B cell (primary cell): ENCODE results near the gene FRMD4A. TPM values are rescaled to one million over a fixed set of nuclear protein-coding genes. Genes with fewer than 3 reads are reported as not detected.

Experiments used
- ATAC-seq: fragments of 200-7000 bp; cut with Tn5 transposase; one replicate; pipeline ENCODE4 v1.10.0; 2021; ENCODE audit warnings: low read depth, mild to moderate bottlenecking, moderate number of reproducible peaks, moderate library complexity
- CTCF ChIA-PET: fragments of 350-600 bp; sonication (Branson Sonifier 250); formaldehyde crosslinking; loops from one replicate; lab custom pipeline; 2021; ENCODE audit warnings: antibody characterized with exemption, inconsistent platforms; lab: Charles Lee
- POLR2A ChIA-PET: fragments of 350-600 bp; sonication (Branson Sonifier 250); formaldehyde crosslinking; loops from one replicate; lab custom pipeline; 2021; ENCODE audit warnings: antibody characterized with exemption; lab: Charles Lee
- DNase-seq: peaks from one replicate; pipeline ENCODE4 v3.0.0; 2013
- H2AFZ ChIP-seq: 2 replicates; pipeline ENCODE4 v1.6.1; 2012; ENCODE audit warnings: mild to moderate bottlenecking, low read depth, low read length; ENCODE audit not compliant: insufficient read depth, poor library complexity, severe bottlenecking
- H3K27ac ChIP-seq, 2 donors: 1 replicate in 1 of 2; 2 replicates in 1 of 2; pipeline ENCODE4 v1.5.1; 2012 to 2013; ENCODE audit warnings: low read length in 2 of 2, mild to moderate bottlenecking in 2 of 2, moderate library complexity in 1 of 2
- H3K27me3 ChIP-seq, 4 experiments: fragments of 200-600 bp in 1 of 4; sonication (generic) in 1 of 4; replicated peaks in 1 of 4; 1 replicate in 2 of 4; 2 replicates in 2 of 4; pipeline versions ENCODE4 v1.6.1 to v1.7.0; 2013 to 2016; ENCODE audit warnings: low read length in 3 of 4, mild to moderate bottlenecking in 2 of 4, mixed read lengths in 1 of 4, moderate library complexity in 1 of 4; ENCODE audit not compliant: insufficient read depth in 4 of 4, control insufficient read depth in 3 of 4; ENCODE audit errors: control extremely low read depth in 1 of 4
- H3K36me3 ChIP-seq, 2 experiments: replicated peaks in 1 of 2; 1 replicate in 1 of 2; 2 replicates in 1 of 2; pipeline versions ENCODE4 v1.6.1 to v1.7.1; 2013; ENCODE audit warnings: low read length in 1 of 2; ENCODE audit not compliant: insufficient read depth in 2 of 2, control insufficient read depth in 1 of 2; ENCODE audit errors: control extremely low read depth in 1 of 2, extremely low read depth in 1 of 2
- H3K4me1 ChIP-seq, 2 donors: fragments of 200-600 bp in 1 of 2; sonication (generic) in 1 of 2; 1 replicate in 1 of 2; 2 replicates in 1 of 2; pipeline versions ENCODE4 v1.5.1 to v1.6.1; 2013 to 2017; ENCODE audit warnings: low read length in 2 of 2; ENCODE audit not compliant: control insufficient read depth in 2 of 2, insufficient read depth in 2 of 2
- H3K4me2 ChIP-seq: replicated peaks from 2 replicates; pipeline ENCODE3; 2012; ENCODE audit warnings: mild to moderate bottlenecking, low read depth, low read length; ENCODE audit not compliant: poor library complexity, severe bottlenecking
- H3K4me3 ChIP-seq, 5 experiments: fragments of 200-600 bp in 1 of 5; sonication (generic) in 1 of 5; 1 replicate in 3 of 5; 2 replicates in 2 of 5; pipeline versions ENCODE4 v1.5.1 to v1.7.0; 2011 to 2016; ENCODE audit warnings: low read length in 4 of 5, mild to moderate bottlenecking in 4 of 5, low read depth in 2 of 5, control low read depth in 1 of 5, moderate library complexity in 1 of 5; ENCODE audit not compliant: insufficient read depth in 1 of 5; ENCODE audit errors: control extremely low read depth in 1 of 5, extremely low read depth in 1 of 5
- H3K79me2 ChIP-seq: fragments of 200-600 bp; sonication (generic); one replicate; pipeline ENCODE4 v1.6.0; 2016; ENCODE audit warnings: low read length; ENCODE audit not compliant: control insufficient read depth, insufficient read depth
- H3K9ac ChIP-seq: fragments of 200-600 bp; sonication (generic); 2 replicates; pipeline ENCODE4 v1.6.1; 2017; ENCODE audit warnings: mild to moderate bottlenecking, low read length, moderate library complexity
- H3K9me3 ChIP-seq, 3 donors: one replicate each; pipeline versions ENCODE4 v1.6.1 to v1.7.1; 2013; ENCODE audit warnings: low read length in 2 of 3; ENCODE audit not compliant: control insufficient read depth in 2 of 3, insufficient read depth in 1 of 3; ENCODE audit errors: control extremely low read depth in 1 of 3
- H4K20me1 ChIP-seq: 2 replicates; pipeline ENCODE4 v1.6.0; 2012; ENCODE audit warnings: mild to moderate bottlenecking, low read length; ENCODE audit not compliant: insufficient read depth, control insufficient read depth, poor library complexity, severe bottlenecking
- H3K27ac Mint-ChIP-seq: one replicate; pipeline ENCODE4 v1.8.0; 2021; ENCODE audit warnings: mixed read lengths
- H3K27me3 Mint-ChIP-seq: one replicate; pipeline ENCODE4 v1.8.0; 2021; ENCODE audit warnings: mixed read lengths
- H3K4me1 Mint-ChIP-seq: one replicate; pipeline ENCODE4 v1.8.0; 2021; ENCODE audit warnings: mixed read lengths
- H3K4me3 Mint-ChIP-seq: one replicate; pipeline ENCODE4 v1.8.0; 2021; ENCODE audit warnings: mixed read lengths
- H3K9me3 Mint-ChIP-seq: one replicate; pipeline ENCODE4 v1.8.0; 2022; ENCODE audit warnings: mixed read lengths; ENCODE audit not compliant: insufficient read depth
- EZH2 ChIP-seq: IDR thresholded peaks from 2 replicates; pipeline ENCODE4 v1.6.1; 2012; ENCODE audit warnings: borderline replicate concordance, low read depth, mild to moderate bottlenecking, moderate library complexity, low read length; ENCODE audit not compliant: insufficient read depth, poor library complexity, severe bottlenecking
- WGBS: methylation state at CpG from one replicate; pipeline ENCODE4 v1.1.5; 2013; ENCODE audit warnings: missing lambda C conversion rate; ENCODE audit not compliant: insufficient coverage; 5-methylcytosine and 5-hydroxymethylcytosine counted together
- intact Hi-C: fragments of 100-400 bp; cut with micrococcal nuclease; formaldehyde crosslinking; loops from one replicate; pipeline ENCODE4 v1.10.0; 2022
- polyA plus RNA-seq: library from polyadenylated mRNA; depleted of rRNA; stranded (reverse); fragments of >200 nt; gene quantifications from 2 replicates; pipeline ENCODE4 v1.2.3, GENCODE V29; 2012
- total RNA-seq, 2 donors: library from RNA; stranded (reverse); fragments of 120-200 nt in 1 of 2; gene quantifications; 1 replicate in 1 of 2; 2 replicates in 1 of 2; pipeline versions ENCODE4 v1.2.3 to v1.2.4, GENCODE V29; 2013 to 2022
- TF ChIP-seq, protein P1 (sequence below): fragments of 200-600 bp; IDR thresholded peaks from one replicate; pipeline ENCODE4 v1.8.0; 2022; ENCODE audit warnings: antibody characterized with exemption, mild to moderate bottlenecking

The FRMD4A gene
- total and polyA plus RNA-seq, 2 donors (not counting 1 experiment from before 2014, with no cell fraction given) = 0.76 to 3.4 TPM

DNA sequence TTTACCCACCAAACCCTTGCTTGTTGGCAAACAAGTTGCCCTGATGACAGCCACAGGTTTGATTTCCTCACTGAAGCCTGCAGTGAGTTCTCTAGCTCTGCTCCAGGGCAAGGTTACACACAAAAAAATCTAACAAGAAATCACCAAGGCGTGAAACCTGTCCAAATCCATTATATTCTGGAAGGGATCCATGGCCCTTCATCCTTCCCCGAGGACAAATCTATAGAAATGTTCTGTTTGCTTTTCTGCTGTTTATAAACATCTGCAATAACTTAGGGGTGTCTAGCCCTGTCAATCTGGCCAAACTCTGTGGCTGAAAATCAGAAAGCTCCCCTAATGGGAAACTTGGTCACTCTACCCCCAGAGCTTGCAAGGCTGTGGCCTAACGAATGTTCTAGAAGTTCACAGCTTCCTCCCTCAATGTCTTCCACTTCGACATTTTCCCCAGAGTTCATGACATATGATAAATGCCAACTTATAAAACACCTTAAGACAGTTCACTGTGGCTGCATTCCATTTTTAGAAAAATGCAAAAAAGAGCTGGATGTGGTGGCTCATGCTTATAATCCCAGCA is 579.4 kb downstream of the FRMD4A start:
- H3K9me3 ChIP-seq = no peaks in the 10 kb centered on the region
- ATAC-seq = no peak
- Mint-ChIP-seq H3K27me3 (no peaks in the 10 kb centered on the region), H3K4me3 (no peak overlapping the region), H3K9me3 (no peaks in the 10 kb centered on the region), H3K27ac (no peak overlapping the region), H3K4me1 (no peaks in the 10 kb centered on the region)
- H2AFZ ChIP-seq = no peak overlapping the region
- H4K20me1 ChIP-seq = no peaks in the 10 kb centered on the region
- H3K27me3 ChIP-seq = peaks cover 0 to 3% (median 0%) of the 10 kb centered on the region in 4 experiments
- 100% methylated on average over 1 of the region's 4 CpGs for WGBS
- no peak overlapping the region for H3K4me3 ChIP-seq
- H3K4me1 ChIP-seq = no peaks in the 10 kb centered on the region
- DNase-seq = no peak
- ChIA-PET POLR2A (no interaction called here), CTCF (no interaction called here)
- H3K4me2 ChIP-seq = no peak overlapping the region
- H3K27ac ChIP-seq = no peak overlapping the region
- intact Hi-C loops = no loop called here
- no peaks in the 10 kb centered on the region for H3K36me3 ChIP-seq
- H3K9ac ChIP-seq = no peak overlapping the region
- H3K79me2 ChIP-seq = no peaks in the 10 kb centered on the region
- TF ChIP-seq EZH2 = no peak
- TF ChIP-seq, protein P1, sequence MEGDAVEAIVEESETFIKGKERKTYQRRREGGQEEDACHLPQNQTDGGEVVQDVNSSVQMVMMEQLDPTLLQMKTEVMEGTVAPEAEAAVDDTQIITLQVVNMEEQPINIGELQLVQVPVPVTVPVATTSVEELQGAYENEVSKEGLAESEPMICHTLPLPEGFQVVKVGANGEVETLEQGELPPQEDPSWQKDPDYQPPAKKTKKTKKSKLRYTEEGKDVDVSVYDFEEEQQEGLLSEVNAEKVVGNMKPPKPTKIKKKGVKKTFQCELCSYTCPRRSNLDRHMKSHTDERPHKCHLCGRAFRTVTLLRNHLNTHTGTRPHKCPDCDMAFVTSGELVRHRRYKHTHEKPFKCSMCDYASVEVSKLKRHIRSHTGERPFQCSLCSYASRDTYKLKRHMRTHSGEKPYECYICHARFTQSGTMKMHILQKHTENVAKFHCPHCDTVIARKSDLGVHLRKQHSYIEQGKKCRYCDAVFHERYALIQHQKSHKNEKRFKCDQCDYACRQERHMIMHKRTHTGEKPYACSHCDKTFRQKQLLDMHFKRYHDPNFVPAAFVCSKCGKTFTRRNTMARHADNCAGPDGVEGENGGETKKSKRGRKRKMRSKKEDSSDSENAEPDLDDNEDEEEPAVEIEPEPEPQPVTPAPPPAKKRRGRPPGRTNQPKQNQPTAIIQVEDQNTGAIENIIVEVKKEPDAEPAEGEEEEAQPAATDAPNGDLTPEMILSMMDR = no peak

DNA sequence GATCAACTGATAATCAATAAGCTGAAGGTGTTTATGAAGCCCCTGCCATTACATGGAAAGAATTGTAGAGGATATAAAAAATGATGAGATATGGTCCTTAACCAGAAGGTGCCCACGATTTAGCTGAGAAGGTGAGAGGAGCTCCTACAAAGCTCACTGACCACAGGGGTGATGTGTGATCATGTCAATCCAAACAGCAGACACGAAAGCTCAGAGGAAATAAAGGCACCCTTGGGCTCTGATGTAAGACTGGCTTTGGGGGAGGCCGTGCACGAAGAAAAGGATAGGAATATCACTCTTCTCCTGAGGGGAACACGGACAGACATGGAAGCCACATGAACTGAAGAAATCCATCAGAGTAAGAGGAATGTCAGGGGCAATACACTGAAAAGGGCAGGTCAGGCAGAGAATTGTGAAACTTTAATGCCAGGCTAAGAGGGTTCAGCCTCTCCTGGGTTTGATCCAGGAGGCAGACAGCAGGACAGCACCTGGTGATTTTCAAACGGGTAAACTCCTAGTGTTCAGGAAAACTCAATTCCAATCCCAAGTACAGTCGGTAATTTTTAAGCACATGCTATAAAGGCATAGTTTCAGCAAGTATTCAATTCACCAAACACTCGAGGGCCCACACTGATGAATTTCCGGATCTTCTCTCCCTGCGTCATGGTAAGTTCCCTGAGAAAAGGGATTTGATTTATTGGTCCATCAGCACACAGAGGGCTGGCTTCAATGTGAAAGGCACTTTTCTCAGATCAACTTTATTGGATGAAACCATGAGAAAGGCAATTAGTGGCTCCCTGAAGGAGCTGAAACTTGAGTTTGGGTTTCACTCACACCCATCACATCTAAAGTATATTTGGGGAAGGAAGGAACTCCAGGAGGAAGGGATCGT is 580.2 kb downstream of the FRMD4A start:
- Mint-ChIP-seq H3K27ac (no peak overlapping the region), H3K27me3 (peaks cover 3% of the 10 kb centered on the region), H3K9me3 (no peaks in the 10 kb centered on the region), H3K4me3 (no peak overlapping the region), H3K4me1 (no peaks in the 10 kb centered on the region)
- Histone ChIP-seq H3K4me3 (no peak overlapping the region), H3K27ac (no peak overlapping the region), H3K4me1 (no peaks in the 10 kb centered on the region), H2AFZ (no peak overlapping the region), H4K20me1 (no peaks in the 10 kb centered on the region), H3K27me3 (peaks cover 0 to 3% (median 0%) of the 10 kb centered on the region in 4 experiments), H3K4me2 (no peak overlapping the region), H3K9me3 (no peaks in the 10 kb centered on the region), H3K79me2 (no peaks in the 10 kb centered on the region), H3K9ac (no peak overlapping the region), H3K36me3 (no peaks in the 10 kb centered on the region)
- CTCF ChIA-PET = interaction anchor here (1.0 kb wide), 1 partner anchor 14 kb away, joined by 4 read pairs; no protein-coding TSS in a partner anchor
- DNase-seq (no peak), ATAC-seq (no peak)
- POLR2A ChIA-PET = no interaction called here
- 95% methylated on average over 9 of the region's 11 CpGs for WGBS
- intact Hi-C loops = no loop called here
- TF ChIP-seq EZH2 = no peak
- TF ChIP-seq, protein P1 = no peak
